OCI-LY7 (cell line): ENCODE results near the gene SPACA7.

Experiments used
- EZH2phosphoT487 ChIP-seq: fragments of 200-600 bp; sonication (generic); IDR thresholded peaks from 2 replicates; pipeline ENCODE4 v1.6.1; 2018; ENCODE audit warnings: low read depth, borderline replicate concordance, mild to moderate bottlenecking, mixed run types, antibody characterized with exemption, low read length, moderate library complexity, mixed read lengths
- TF ChIP-seq, protein P1 (sequence below): fragments of 200-600 bp; sonication (generic); conservative IDR thresholded peaks from 2 replicates; pipeline ENCODE4 v1.5.1; 2014; ENCODE audit warnings: mild to moderate bottlenecking, antibody characterized with exemption, low read length, moderate library complexity, mixed read lengths

DNA sequence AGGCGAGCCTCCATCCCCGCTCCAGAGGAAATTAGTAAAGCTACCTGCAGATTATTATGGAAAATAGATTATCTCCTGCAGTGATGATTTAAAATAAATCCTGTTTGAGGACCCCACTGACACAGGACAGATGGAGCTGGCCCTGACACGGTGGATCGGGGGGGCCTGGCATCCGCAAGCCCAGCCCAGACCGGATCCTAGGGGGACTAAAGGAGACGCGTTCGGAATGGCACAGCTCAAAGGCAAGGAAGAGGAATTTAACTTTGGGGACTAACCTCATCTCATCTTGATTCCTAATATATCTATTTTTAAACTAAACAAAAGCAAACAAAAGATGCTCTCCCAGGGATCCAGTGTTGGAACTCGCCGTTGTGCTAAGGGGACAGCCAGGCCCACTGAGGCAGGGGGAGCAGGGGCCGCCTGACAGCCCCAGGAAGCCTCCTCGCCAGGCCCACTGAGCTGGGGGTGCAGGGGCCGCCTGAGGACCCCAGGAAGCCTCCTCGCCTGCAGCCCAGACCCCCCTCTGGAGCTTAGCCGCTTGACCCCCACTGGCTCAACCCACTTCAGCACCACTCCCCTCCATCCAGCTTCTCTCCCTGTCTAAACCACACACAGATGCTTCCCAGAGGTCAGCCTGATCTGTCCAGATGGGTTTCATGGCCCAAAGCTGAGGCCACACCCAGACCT lies 78.6 kb downstream of the SPACA7 start:
- TF ChIP-seq, protein P1, sequence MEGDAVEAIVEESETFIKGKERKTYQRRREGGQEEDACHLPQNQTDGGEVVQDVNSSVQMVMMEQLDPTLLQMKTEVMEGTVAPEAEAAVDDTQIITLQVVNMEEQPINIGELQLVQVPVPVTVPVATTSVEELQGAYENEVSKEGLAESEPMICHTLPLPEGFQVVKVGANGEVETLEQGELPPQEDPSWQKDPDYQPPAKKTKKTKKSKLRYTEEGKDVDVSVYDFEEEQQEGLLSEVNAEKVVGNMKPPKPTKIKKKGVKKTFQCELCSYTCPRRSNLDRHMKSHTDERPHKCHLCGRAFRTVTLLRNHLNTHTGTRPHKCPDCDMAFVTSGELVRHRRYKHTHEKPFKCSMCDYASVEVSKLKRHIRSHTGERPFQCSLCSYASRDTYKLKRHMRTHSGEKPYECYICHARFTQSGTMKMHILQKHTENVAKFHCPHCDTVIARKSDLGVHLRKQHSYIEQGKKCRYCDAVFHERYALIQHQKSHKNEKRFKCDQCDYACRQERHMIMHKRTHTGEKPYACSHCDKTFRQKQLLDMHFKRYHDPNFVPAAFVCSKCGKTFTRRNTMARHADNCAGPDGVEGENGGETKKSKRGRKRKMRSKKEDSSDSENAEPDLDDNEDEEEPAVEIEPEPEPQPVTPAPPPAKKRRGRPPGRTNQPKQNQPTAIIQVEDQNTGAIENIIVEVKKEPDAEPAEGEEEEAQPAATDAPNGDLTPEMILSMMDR = no peak
- no peak for TF ChIP-seq EZH2phosphoT487
